GM23338 (cell line): ENCODE results near the gene SNRNP200. TPM values are rescaled to one million over a fixed set of nuclear protein-coding genes. Genes with fewer than 3 reads are reported as not detected.

ENCODE experiments used
- ATAC-seq: fragments of 200-7000 bp; cut with Tn5 transposase; 3 replicates; pipeline ENCODE4 v1.9.1; 2020
- DNase-seq: peaks from one replicate; pipeline ENCODE4 v3.0.0-alpha.2; 2015; ENCODE audit warnings: low spot score
- H2AFZ ChIP-seq: fragments of 200-600 bp; sonication (generic); 2 replicates; pipeline ENCODE4 v1.8.0; 2016; ENCODE audit warnings: antibody characterized with exemption, mild to moderate bottlenecking, moderate library complexity
- H3F3A ChIP-seq: fragments of 200-600 bp; sonication (generic); replicated peaks from 2 replicates; pipeline ENCODE4 v1.8.0; 2017; ENCODE audit warnings: antibody characterized with exemption, mixed run types, low read depth
- H3K27ac ChIP-seq: fragments of 200-600 bp; sonication (generic); 2 replicates; pipeline ENCODE4 v1.6.1; 2016; ENCODE audit warnings: low read depth
- H3K27me3 ChIP-seq: fragments of 200-600 bp; sonication (generic); 2 replicates; pipeline ENCODE4 v1.8.0; 2016; ENCODE audit warnings: mild to moderate bottlenecking, mixed run types, moderate library complexity; ENCODE audit not compliant: insufficient read depth
- H3K36me3 ChIP-seq: fragments of 200-600 bp; sonication (generic); 2 replicates; pipeline ENCODE4 v1.8.0; 2016; ENCODE audit warnings: mild to moderate bottlenecking; ENCODE audit not compliant: insufficient read depth
- H3K4me1 ChIP-seq: fragments of 200-600 bp; sonication (generic); 2 replicates; pipeline ENCODE4 v1.8.0; 2016; ENCODE audit warnings: mild to moderate bottlenecking, moderate library complexity; ENCODE audit not compliant: insufficient read depth
- H3K4me2 ChIP-seq: fragments of 200-600 bp; sonication (generic); 2 replicates; pipeline ENCODE4 v1.7.1; 2017; ENCODE audit warnings: mixed run types
- H3K4me3 ChIP-seq: fragments of 200-600 bp; sonication (generic); 2 replicates; pipeline ENCODE4 v1.6.1; 2016; ENCODE audit warnings: mixed run types
- H3K79me2 ChIP-seq: fragments of 200-600 bp; sonication (generic); replicated peaks from 2 replicates; pipeline ENCODE4 v1.8.0; 2017; ENCODE audit warnings: mild to moderate bottlenecking; ENCODE audit not compliant: insufficient read depth
- H3K9me2 ChIP-seq: fragments of 200-600 bp; sonication (generic); 2 replicates; pipeline ENCODE4 v1.8.0; 2017; ENCODE audit not compliant: insufficient read depth
- H4K20me1 ChIP-seq: fragments of 200-600 bp; sonication (generic); replicated peaks from 2 replicates; pipeline ENCODE4 v1.8.0; 2017; ENCODE audit warnings: mild to moderate bottlenecking; ENCODE audit not compliant: insufficient read depth
- H3K27ac Mint-ChIP-seq: 2 replicates; pipeline ENCODE4 v1.8.0; 2020; ENCODE audit warnings: inconsistent platforms, mild to moderate bottlenecking, moderate library complexity, mixed read lengths
- H3K27me3 Mint-ChIP-seq: 3 replicates; pipeline ENCODE4 v1.8.0; 2022; ENCODE audit warnings: low read depth, mild to moderate bottlenecking, moderate library complexity, mixed read lengths, inconsistent platforms; ENCODE audit not compliant: insufficient read depth, poor library complexity
- H3K36me3 Mint-ChIP-seq: 3 replicates; pipeline ENCODE4 v1.8.0; 2021; ENCODE audit warnings: low read depth, mild to moderate bottlenecking, inconsistent platforms, moderate library complexity, mixed read lengths
- H3K4me1 Mint-ChIP-seq: 3 replicates; pipeline ENCODE4 v1.8.0; 2020; ENCODE audit warnings: mild to moderate bottlenecking, inconsistent platforms, mixed read lengths
- H3K4me3 Mint-ChIP-seq: 3 replicates; pipeline ENCODE4 v1.8.0; 2021; ENCODE audit warnings: moderate library complexity, mild to moderate bottlenecking, inconsistent platforms, mixed read lengths
- H3K9me3 Mint-ChIP-seq: 3 replicates; pipeline ENCODE4 v1.8.0; 2020; ENCODE audit warnings: moderate library complexity, mild to moderate bottlenecking, inconsistent platforms, mixed read lengths
- CREB1 ChIP-seq: fragments of 250-450 bp; sonication (Bioruptor Pico); IDR thresholded peaks from 2 replicates; pipeline ENCODE4 v1.5.0; 2020; ENCODE audit warnings: low read depth, mild to moderate bottlenecking, moderate library complexity
- EZH2 ChIP-seq: fragments of 200-600 bp; sonication (generic); IDR thresholded peaks from one replicate; pipeline ENCODE4 v1.8.0; 2017; ENCODE audit warnings: antibody characterized with exemption, mild to moderate bottlenecking, low read depth; ENCODE audit not compliant: unreplicated experiment
- EZH2phosphoT487 ChIP-seq: fragments of 200-600 bp; sonication (generic); IDR thresholded peaks from one replicate; pipeline ENCODE4 v1.8.1; 2018; ENCODE audit warnings: antibody characterized with exemption; ENCODE audit not compliant: unreplicated experiment
- JUNB ChIP-seq: IDR thresholded peaks from one replicate; pipeline ENCODE4 v1.6.1; 2016; ENCODE audit warnings: antibody characterized with exemption; ENCODE audit not compliant: unreplicated experiment
- NANOG ChIP-seq: IDR thresholded peaks from 2 replicates; pipeline ENCODE4 v1.6.1; 2016; ENCODE audit warnings: antibody characterized with exemption, borderline replicate concordance
- POLR2AphosphoS5 ChIP-seq: IDR thresholded peaks from 2 replicates; pipeline ENCODE4 v1.6.1; 2016; ENCODE audit warnings: antibody characterized with exemption, low read depth
- REST ChIP-seq: IDR thresholded peaks from one replicate; pipeline ENCODE4 v1.6.1; 2018; ENCODE audit warnings: antibody characterized with exemption; ENCODE audit not compliant: unreplicated experiment
- STAT1 ChIP-seq: IDR thresholded peaks from one replicate; pipeline ENCODE4 v1.6.1; 2016; ENCODE audit warnings: antibody characterized with exemption; ENCODE audit not compliant: unreplicated experiment
- ZNF114 ChIP-seq: fragments of 250-450 bp; sonication (Bioruptor Pico); IDR thresholded peaks from 2 replicates; pipeline ENCODE4 v1.5.0; 2020; ENCODE audit warnings: mild to moderate bottlenecking, moderate library complexity
- ZNF331 ChIP-seq: fragments of 250-450 bp; sonication (Bioruptor Pico); IDR thresholded peaks from 2 replicates; pipeline ENCODE4 v1.5.0; 2020; ENCODE audit warnings: low read depth, mild to moderate bottlenecking, moderate library complexity
- polyA plus RNA-seq: library from polyadenylated mRNA; unstranded; fragments of >200 nt; fragmentation: Nextera tagmentation; extraction: Ambion mirVana; gene quantifications from 2 replicates; pipeline ENCODE4 v1.2.1, GENCODE V29; 2016
- total RNA-seq: library from RNA; depleted of rRNA; stranded (reverse); fragments of >200 nt; shearing (Covaris generic); gene quantifications from 2 replicates; pipeline ENCODE4 v1.2.3, GENCODE V29; 2014
- TF ChIP-seq, protein P1 (sequence below): fragments of 250-450 bp; sonication (Bioruptor Pico); IDR thresholded peaks from 2 replicates; pipeline ENCODE4 v1.5.0; 2020; ENCODE audit warnings: mild to moderate bottlenecking, moderate library complexity
- TF ChIP-seq, protein P2 (sequence below), 2 experiments: fragments of 200-600 bp in 1 of 2; sonication (generic) in 1 of 2; conservative IDR thresholded peaks; 2 replicates each; pipeline versions ENCODE4 v1.5.1 to v1.6.1; 2016 to 2017; ENCODE audit warnings: antibody characterized with exemption in 2 of 2, low read depth in 2 of 2, mild to moderate bottlenecking in 2 of 2, moderate library complexity in 1 of 2
- TF ChIP-seq, protein P3 (sequence below): IDR thresholded peaks from 2 replicates; pipeline ENCODE4 v1.6.1; 2016; ENCODE audit warnings: antibody characterized with exemption

SNRNP200 gene
- total and polyA plus RNA-seq, 2 experiments from 2014 or later: 70.7 to 179 TPM

- Histone ChIP-seq H3K27ac (no peak overlapping the region), H3K79me2 (no peaks in the 10 kb centered on the region), H2AFZ (no peak overlapping the region), H3K4me1 (no peaks in the 10 kb centered on the region), H4K20me1 (no peaks in the 10 kb centered on the region), H3K9me2 (no peaks in the 10 kb centered on the region), H3F3A (no peaks in the 10 kb centered on the region), H3K36me3 (no peaks in the 10 kb centered on the region), H3K27me3 (no peaks in the 10 kb centered on the region), H3K4me3 (no peak overlapping the region), H3K4me2 (no peak overlapping the region)
- Mint-ChIP-seq H3K4me1 (peaks cover 3% of the 10 kb centered on the region; the same call in 1 of the 3 replicates), H3K27ac (no peak overlapping the region), H3K27me3 (peaks cover 4% of the 10 kb centered on the region), H3K9me3 (no peaks in the 10 kb centered on the region; the same call in 1 of the 3 replicates), H3K4me3 (no peak overlapping the region), H3K36me3 (peaks cover 21% of the 10 kb centered on the region)
- no peak for ATAC-seq
- DNase-seq: no peak
- TF ChIP-seq ZNF114 (no peak), STAT1 (no peak), NANOG (no peak), JUNB (no peak), EZH2phosphoT487 (no peak), REST (no peak), POLR2AphosphoS5 (no peak), EZH2 (no peak), ZNF331 (no peak), CREB1 (CRISPR knock-in tag) (no peak)
- TF ChIP-seq, protein P1, sequence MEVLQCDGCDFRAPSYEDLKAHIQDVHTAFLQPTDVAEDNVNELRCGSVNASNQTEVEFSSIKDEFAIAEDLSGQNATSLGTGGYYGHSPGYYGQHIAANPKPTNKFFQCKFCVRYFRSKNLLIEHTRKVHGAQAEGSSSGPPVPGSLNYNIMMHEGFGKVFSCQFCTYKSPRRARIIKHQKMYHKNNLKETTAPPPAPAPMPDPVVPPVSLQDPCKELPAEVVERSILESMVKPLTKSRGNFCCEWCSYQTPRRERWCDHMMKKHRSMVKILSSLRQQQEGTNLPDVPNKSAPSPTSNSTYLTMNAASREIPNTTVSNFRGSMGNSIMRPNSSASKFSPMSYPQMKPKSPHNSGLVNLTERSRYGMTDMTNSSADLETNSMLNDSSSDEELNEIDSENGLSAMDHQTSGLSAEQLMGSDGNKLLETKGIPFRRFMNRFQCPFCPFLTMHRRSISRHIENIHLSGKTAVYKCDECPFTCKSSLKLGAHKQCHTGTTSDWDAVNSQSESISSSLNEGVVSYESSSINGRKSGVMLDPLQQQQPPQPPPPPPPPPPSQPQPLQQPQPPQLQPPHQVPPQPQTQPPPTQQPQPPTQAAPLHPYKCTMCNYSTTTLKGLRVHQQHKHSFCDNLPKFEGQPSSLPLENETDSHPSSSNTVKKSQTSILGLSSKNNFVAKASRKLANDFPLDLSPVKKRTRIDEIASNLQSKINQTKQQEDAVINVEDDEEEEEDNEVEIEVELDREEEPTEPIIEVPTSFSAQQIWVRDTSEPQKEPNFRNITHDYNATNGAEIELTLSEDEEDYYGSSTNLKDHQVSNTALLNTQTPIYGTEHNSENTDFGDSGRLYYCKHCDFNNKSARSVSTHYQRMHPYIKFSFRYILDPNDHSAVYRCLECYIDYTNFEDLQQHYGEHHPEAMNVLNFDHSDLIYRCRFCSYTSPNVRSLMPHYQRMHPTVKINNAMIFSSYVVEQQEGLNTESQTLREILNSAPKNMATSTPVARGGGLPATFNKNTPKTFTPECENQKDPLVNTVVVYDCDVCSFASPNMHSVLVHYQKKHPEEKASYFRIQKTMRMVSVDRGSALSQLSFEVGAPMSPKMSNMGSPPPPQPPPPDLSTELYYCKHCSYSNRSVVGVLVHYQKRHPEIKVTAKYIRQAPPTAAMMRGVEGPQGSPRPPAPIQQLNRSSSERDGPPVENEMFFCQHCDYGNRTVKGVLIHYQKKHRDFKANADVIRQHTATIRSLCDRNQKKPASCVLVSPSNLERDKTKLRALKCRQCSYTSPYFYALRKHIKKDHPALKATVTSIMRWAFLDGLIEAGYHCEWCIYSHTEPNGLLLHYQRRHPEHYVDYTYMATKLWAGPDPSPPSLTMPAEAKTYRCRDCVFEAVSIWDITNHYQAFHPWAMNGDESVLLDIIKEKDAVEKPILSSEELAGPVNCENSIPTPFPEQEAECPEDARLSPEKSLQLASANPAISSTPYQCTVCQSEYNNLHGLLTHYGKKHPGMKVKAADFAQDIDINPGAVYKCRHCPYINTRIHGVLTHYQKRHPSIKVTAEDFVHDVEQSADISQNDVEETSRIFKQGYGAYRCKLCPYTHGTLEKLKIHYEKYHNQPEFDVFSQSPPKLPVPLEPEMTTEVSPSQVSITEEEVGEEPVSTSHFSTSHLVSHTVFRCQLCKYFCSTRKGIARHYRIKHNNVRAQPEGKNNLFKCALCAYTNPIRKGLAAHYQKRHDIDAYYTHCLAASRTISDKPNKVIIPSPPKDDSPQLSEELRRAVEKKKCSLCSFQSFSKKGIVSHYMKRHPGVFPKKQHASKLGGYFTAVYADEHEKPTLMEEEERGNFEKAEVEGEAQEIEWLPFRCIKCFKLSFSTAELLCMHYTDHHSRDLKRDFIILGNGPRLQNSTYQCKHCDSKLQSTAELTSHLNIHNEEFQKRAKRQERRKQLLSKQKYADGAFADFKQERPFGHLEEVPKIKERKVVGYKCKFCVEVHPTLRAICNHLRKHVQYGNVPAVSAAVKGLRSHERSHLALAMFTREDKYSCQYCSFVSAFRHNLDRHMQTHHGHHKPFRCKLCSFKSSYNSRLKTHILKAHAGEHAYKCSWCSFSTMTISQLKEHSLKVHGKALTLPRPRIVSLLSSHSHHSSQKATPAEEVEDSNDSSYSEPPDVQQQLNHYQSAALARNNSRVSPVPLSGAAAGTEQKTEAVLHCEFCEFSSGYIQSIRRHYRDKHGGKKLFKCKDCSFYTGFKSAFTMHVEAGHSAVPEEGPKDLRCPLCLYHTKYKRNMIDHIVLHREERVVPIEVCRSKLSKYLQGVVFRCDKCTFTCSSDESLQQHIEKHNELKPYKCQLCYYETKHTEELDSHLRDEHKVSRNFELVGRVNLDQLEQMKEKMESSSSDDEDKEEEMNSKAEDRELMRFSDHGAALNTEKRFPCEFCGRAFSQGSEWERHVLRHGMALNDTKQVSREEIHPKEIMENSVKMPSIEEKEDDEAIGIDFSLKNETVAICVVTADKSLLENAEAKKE (CRISPR knock-in tag): no peak
- TF ChIP-seq, protein P2, sequence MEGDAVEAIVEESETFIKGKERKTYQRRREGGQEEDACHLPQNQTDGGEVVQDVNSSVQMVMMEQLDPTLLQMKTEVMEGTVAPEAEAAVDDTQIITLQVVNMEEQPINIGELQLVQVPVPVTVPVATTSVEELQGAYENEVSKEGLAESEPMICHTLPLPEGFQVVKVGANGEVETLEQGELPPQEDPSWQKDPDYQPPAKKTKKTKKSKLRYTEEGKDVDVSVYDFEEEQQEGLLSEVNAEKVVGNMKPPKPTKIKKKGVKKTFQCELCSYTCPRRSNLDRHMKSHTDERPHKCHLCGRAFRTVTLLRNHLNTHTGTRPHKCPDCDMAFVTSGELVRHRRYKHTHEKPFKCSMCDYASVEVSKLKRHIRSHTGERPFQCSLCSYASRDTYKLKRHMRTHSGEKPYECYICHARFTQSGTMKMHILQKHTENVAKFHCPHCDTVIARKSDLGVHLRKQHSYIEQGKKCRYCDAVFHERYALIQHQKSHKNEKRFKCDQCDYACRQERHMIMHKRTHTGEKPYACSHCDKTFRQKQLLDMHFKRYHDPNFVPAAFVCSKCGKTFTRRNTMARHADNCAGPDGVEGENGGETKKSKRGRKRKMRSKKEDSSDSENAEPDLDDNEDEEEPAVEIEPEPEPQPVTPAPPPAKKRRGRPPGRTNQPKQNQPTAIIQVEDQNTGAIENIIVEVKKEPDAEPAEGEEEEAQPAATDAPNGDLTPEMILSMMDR (conservative IDR thresholded peaks at IDR 0.05; ENCODE audit: low read depth in 2 of 2): no peak
- TF ChIP-seq, protein P3, sequence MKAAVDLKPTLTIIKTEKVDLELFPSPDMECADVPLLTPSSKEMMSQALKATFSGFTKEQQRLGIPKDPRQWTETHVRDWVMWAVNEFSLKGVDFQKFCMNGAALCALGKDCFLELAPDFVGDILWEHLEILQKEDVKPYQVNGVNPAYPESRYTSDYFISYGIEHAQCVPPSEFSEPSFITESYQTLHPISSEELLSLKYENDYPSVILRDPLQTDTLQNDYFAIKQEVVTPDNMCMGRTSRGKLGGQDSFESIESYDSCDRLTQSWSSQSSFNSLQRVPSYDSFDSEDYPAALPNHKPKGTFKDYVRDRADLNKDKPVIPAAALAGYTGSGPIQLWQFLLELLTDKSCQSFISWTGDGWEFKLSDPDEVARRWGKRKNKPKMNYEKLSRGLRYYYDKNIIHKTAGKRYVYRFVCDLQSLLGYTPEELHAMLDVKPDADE: no peak
Observed at GRCh38 chr2:96248624-96249023, 56.7 kb downstream of the SNRNP200 start.
